Smooth muscle cell of trachea (primary cell): ENCODE data around the gene PCMTD2. TPM values are rescaled to one million over a fixed set of nuclear protein-coding genes. Genes with fewer than 3 reads are reported as not detected.

Experiments
- total RNA-seq: library from RNA; depleted of rRNA; stranded (reverse); fragments of >200 nt; gene quantifications from 2 replicates; pipeline ENCODE4 v1.2.1, GENCODE V29; 2014

The PCMTD2 gene
- 41.3 and 41.7 TPM in 2 replicates for total RNA-seq

DNA sequence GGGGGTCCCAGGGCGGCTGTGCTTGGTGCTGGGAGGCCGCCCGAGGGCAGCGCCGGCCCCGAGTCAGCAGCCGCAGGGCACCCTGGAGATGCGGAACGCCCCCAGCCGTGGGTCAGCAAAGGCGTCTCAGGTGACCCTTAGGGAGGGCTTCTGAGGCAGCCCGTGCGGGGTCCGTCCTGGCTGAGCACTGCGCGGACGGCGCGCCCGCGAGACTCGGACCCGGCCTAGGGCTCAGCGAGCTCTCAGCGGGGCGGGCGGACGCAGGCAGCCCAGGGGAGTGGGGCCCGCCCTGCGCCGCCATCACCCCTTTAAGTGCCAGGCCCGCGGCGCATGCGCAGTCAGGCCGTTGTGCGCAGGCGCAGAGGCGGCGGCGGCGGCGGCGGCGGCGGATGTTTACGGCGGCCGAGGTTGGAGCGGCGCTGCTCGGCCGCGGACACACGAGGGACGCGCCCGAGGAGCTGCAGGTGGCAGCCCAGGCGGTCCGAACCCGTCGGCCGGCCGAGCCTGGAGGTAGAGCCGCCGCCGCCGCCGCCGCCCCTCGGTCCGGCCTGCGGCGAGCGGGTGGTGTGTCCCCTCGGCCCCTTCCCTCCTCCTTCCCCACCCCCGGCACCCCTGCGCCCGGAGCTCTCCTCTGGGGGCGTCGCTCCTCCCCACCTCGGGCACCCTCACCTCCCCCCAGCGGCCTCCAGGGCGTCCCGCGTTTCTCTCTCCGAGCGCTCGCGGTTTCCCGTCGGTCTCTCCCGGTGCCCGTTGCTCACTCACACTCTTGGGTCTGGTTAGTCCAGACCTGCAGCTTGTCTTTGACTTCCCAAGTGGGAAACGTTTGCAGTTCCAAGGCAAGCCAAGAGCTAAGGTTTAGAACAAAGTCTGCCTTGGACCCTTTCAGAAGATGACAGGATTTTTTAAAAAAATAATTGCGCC lies at the start of gene PCMTD2:
Gene PCMTD2, plus strand, starts transcription at position 388 of the 921 bp plus-strand sequence. CDS start 4,218 bp downstream, outside the sequence.

Other genes starting within 250 kb of the PCMTD2 start
- 0.99 and 1.3 TPM in 2 replicates for gene C20orf204, start 219.6 kb upstream of the PCMTD2 start, total RNA-seq
- gene SOX18, start 206.1 kb upstream of the PCMTD2 start, total RNA-seq: 0.29 TPM in 1 of 2 replicates, not detected in the other
- 23.7 and 47.3 TPM in 2 replicates for gene TCEA2, start 192.6 kb upstream of the PCMTD2 start, total RNA-seq
- 7.4 and 48.0 TPM in 2 replicates for gene RGS19, start 176.2 kb upstream of the PCMTD2 start, total RNA-seq
- gene OPRL1, start 175.7 kb upstream of the PCMTD2 start, total RNA-seq: 1.9 and 5.8 TPM in 2 replicates
- gene LKAAEAR1, start 171.3 kb upstream of the PCMTD2 start, total RNA-seq: not detected in 2 replicates
- gene NPBWR2, start 148.2 kb upstream of the PCMTD2 start, total RNA-seq: not detected in 2 replicates
- gene MYT1, start 91.3 kb upstream of the PCMTD2 start, total RNA-seq: under 0.01 TPM in 1 of 2 replicates, not detected in the other